Liver (tissue), 9 donors: Measurements from ENCODE around the gene VSX2. TPM values are rescaled to one million over a fixed set of nuclear protein-coding genes. Genes with fewer than 3 reads are reported as not detected.

Source experiments
- DNase-seq: peaks from one replicate; pipeline ENCODE4 v3.0.0-alpha.2; 2017; ENCODE audit warnings: low spot score
- H3K27ac ChIP-seq, 2 donors: one replicate each; pipeline ENCODE4 v1.7.0; 2013; ENCODE audit warnings: inconsistent platforms in 2 of 2, low read length in 2 of 2, control low read depth in 1 of 2, low read depth in 1 of 2, mild to moderate bottlenecking in 1 of 2
- H3K27me3 ChIP-seq, 4 donors: one replicate each; pipeline versions ENCODE4 v1.6.1 to v1.7.0; 2013; ENCODE audit warnings: low read length in 3 of 4, inconsistent platforms in 1 of 4, mild to moderate bottlenecking in 1 of 4, moderate library complexity in 1 of 4; ENCODE audit not compliant: control insufficient read depth in 4 of 4, insufficient read depth in 4 of 4
- H3K36me3 ChIP-seq, 4 donors: one replicate each; pipeline versions ENCODE4 v1.6.1 to v1.7.0; 2013; ENCODE audit warnings: low read length in 3 of 4, mild to moderate bottlenecking in 3 of 4, low read depth in 1 of 4, moderate library complexity in 1 of 4; ENCODE audit not compliant: control insufficient read depth in 4 of 4, insufficient read depth in 3 of 4
- H3K4me1 ChIP-seq, 4 donors: one replicate each; pipeline versions ENCODE4 v1.6.1 to v1.7.0; 2013; ENCODE audit warnings: low read length in 3 of 4, mild to moderate bottlenecking in 3 of 4, moderate library complexity in 1 of 4; ENCODE audit not compliant: control insufficient read depth in 4 of 4, insufficient read depth in 4 of 4
- H3K4me3 ChIP-seq, 3 donors: one replicate each; pipeline versions ENCODE4 v1.6.1 to v1.7.0; 2013; ENCODE audit warnings: low read length in 3 of 3, control low read depth in 1 of 3, low read depth in 1 of 3, mild to moderate bottlenecking in 1 of 3
- H3K9ac ChIP-seq, 2 donors: one replicate each; pipeline ENCODE4 v1.7.0; 2013; ENCODE audit warnings: low read length in 2 of 2, mild to moderate bottlenecking in 2 of 2, moderate library complexity in 2 of 2, control low read depth in 1 of 2, low read depth in 1 of 2
- H3K9me3 ChIP-seq, 4 donors: one replicate each; pipeline versions ENCODE4 v1.6.1 to v1.7.0; 2013; ENCODE audit warnings: low read length in 3 of 4; ENCODE audit not compliant: control insufficient read depth in 4 of 4
- EGR1 ChIP-seq, 2 donors: IDR thresholded peaks; 2 replicates each; pipeline ENCODE4 v1.6.1; 2016 to 2018; ENCODE audit warnings: antibody characterized with exemption in 2 of 2, low read depth in 2 of 2
- FOXA1 ChIP-seq: IDR thresholded peaks from 2 replicates; pipeline ENCODE4 v1.6.1; 2016; ENCODE audit warnings: antibody characterized with exemption
- FOXA2 ChIP-seq: IDR thresholded peaks from 2 replicates; pipeline ENCODE4 v1.6.1; 2016; ENCODE audit warnings: antibody characterized with exemption
- GABPA ChIP-seq, 2 donors: IDR thresholded peaks in 1 of 2; conservative IDR thresholded peaks in 1 of 2; 2 replicates each; pipeline ENCODE4 v1.6.1; 2016; ENCODE audit warnings: antibody characterized with exemption in 2 of 2, mild to moderate bottlenecking in 1 of 2, moderate library complexity in 1 of 2
- HNF4A ChIP-seq, 2 donors: conservative IDR thresholded peaks; 2 replicates each; pipeline ENCODE4 v1.6.1; 2016; ENCODE audit warnings: antibody characterized with exemption in 2 of 2, mild to moderate bottlenecking in 2 of 2
- HNF4G ChIP-seq: IDR thresholded peaks from 2 replicates; pipeline ENCODE4 v1.6.1; 2016; ENCODE audit warnings: antibody characterized with exemption
- JUND ChIP-seq, 2 donors: IDR thresholded peaks; 2 replicates each; pipeline ENCODE4 v1.6.1; 2016; ENCODE audit warnings: antibody characterized with exemption in 2 of 2
- NR2F2 ChIP-seq: IDR thresholded peaks from 2 replicates; pipeline ENCODE4 v1.6.1; 2016; ENCODE audit warnings: antibody characterized with exemption
- RAD21 ChIP-seq, 2 donors: IDR thresholded peaks; 2 replicates each; pipeline ENCODE4 v1.6.1; 2016; ENCODE audit warnings: antibody characterized with exemption in 2 of 2, mild to moderate bottlenecking in 2 of 2
- RXRA ChIP-seq, 2 donors: IDR thresholded peaks; 2 replicates each; pipeline ENCODE4 v1.6.1; 2017 to 2018; ENCODE audit warnings: antibody characterized with exemption in 2 of 2, mild to moderate bottlenecking in 1 of 2
- SP1 ChIP-seq: IDR thresholded peaks from 2 replicates; pipeline ENCODE4 v1.6.1; 2018; ENCODE audit warnings: antibody characterized with exemption, mild to moderate bottlenecking
- TAF1 ChIP-seq: conservative IDR thresholded peaks from 2 replicates; pipeline ENCODE4 v1.6.1; 2016; ENCODE audit warnings: antibody characterized with exemption, mild to moderate bottlenecking
- YY1 ChIP-seq: IDR thresholded peaks from 2 replicates; pipeline ENCODE4 v1.6.1; 2016; ENCODE audit warnings: antibody characterized with exemption, mild to moderate bottlenecking
- WGBS: extraction: QIAGEN DNeasy Blood & Tissue Kit; methylation state at CpG from one replicate; pipeline ENCODE4 v1.1.7; 2013; 5-methylcytosine and 5-hydroxymethylcytosine counted together
- polyA plus RNA-seq, 2 donors: library from polyadenylated mRNA; stranded (reverse) in 1 of 2; unstranded in 1 of 2; fragments of 200-250 nt in 1 of 2; fragments of >200 nt in 1 of 2; fragmentation: Nextera tagmentation in 1 of 2; extraction: Ambion mirVana in 1 of 2; gene quantifications; one replicate each; pipeline versions ENCODE4 v1.2.1 to v1.2.3, GENCODE V29; 2013 to 2015
- total RNA-seq, 2 donors: library from RNA; depleted of rRNA; stranded (reverse); fragments of >200 nt; gene quantifications; one replicate each; pipeline ENCODE4 v1.2.3, GENCODE V29; 2014
- TF ChIP-seq, protein P1 (sequence below): IDR thresholded peaks from 2 replicates; pipeline ENCODE4 v1.6.1; 2016; ENCODE audit warnings: antibody characterized with exemption, mild to moderate bottlenecking
- TF ChIP-seq, protein P2 (sequence below): IDR thresholded peaks from 2 replicates; pipeline ENCODE4 v1.6.1; 2016; ENCODE audit warnings: antibody characterized with exemption
- TF ChIP-seq, protein P3 (sequence below): IDR thresholded peaks from 2 replicates; pipeline ENCODE4 v1.6.1; 2016; ENCODE audit warnings: antibody characterized with exemption
- TF ChIP-seq, protein P4 (sequence below): fragments of 150-350 bp; IDR thresholded peaks from 2 replicates; pipeline ENCODE4 v1.5.1; 2017; ENCODE audit warnings: improper control_type of control experiment, low read depth, low read length; ENCODE audit not compliant: missing input control
- TF ChIP-seq, protein P5 (sequence below): IDR thresholded peaks from 2 replicates; pipeline ENCODE4 v1.6.1; 2016; ENCODE audit warnings: antibody characterized with exemption
- donor health status: healthy.
- donor health status: healthy.
- donor health status: healthy.
- donor health status: healthy.
- donor health status: healthy.

Gene VSX2
- total and polyA plus RNA-seq, 4 donors: not detected

DNA sequence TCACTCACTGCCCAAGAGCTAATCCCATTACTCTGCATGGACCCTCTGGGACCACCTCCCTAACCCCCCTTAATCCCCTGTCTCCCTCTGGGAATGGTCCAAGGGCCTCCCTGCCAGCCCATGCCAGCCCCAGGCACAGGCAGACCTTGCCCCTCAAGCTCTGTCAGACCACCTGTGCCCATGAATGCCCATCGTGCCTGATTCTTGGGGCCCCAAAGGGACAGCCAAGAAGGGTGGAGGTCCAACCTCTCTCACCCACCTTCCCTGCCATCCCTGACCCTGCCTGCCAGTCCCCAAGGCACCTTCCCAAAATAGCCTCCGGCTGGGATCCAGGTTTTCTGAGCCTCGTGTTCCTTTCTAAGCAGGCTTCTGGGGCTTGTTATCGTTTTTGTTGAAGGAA lies 20.8 kb upstream of the VSX2 start:
- H3K27me3 ChIP-seq: peaks cover 0 to 6% (median 1%) of the 10 kb centered on the region in 4 donors
- 68% methylated on average over 4 of the region's 4 CpGs for WGBS

DNA sequence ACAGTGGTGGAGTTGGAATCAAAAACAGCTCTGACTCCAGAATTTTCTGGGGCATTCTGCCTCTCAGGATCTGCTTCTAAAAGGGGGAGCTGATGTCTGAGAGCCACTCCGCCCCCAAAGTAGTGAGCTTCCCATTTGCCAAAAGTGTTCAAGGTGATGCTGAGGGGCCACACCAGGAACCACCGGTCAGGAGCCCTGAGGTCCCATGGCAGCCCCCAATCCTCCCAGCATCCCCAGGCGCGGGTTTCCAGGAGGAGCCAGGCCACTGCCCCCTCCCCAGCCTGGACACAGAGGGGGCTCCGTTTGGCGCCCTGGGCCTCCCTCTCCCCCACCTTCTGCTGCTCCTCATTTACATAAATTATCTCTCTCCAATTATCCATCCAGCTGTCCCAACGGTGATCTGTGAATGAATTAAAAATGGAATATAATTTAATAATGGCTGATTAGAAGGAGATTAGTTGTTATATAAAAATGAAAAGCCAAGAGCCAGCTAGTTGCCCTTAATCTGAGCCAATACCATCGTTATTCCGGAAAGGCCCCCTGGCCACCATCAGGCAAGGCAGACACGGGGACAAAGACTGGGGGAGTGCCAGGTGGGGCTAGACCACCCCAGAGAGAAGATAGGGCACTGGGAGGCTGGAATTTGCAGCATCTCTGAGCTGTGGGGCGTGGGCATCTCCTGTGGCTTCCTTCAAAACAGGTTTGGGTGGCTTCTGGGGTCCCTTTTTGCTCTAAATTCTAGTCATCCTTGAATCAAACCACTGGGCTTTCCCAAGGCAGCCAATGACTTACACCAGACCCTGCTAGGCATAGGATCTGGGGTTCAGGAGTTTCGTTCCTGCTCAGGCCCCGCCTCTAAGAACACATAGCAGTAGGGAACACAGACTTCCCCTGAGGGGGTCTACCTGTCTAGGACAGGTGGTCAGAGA lies 19.7 kb upstream of the VSX2 start:
- Histone ChIP-seq H3K9me3 (no peaks in the 10 kb centered on the region), H3K36me3 (no peaks in the 10 kb centered on the region), H3K9ac (no peak overlapping the region), H3K4me3 (no peak overlapping the region), H3K4me1 (peaks cover 2 to 6% (median 4%) of the 10 kb centered on the region in 4 donors), H3K27ac (no peak overlapping the region), H3K27me3 (peaks cover 0 to 6% (median 1%) of the 10 kb centered on the region in 4 donors)
- DNase-seq: no peak
- 72% methylated on average over 13 of the region's 13 CpGs for WGBS
- TF ChIP-seq, protein P1, sequence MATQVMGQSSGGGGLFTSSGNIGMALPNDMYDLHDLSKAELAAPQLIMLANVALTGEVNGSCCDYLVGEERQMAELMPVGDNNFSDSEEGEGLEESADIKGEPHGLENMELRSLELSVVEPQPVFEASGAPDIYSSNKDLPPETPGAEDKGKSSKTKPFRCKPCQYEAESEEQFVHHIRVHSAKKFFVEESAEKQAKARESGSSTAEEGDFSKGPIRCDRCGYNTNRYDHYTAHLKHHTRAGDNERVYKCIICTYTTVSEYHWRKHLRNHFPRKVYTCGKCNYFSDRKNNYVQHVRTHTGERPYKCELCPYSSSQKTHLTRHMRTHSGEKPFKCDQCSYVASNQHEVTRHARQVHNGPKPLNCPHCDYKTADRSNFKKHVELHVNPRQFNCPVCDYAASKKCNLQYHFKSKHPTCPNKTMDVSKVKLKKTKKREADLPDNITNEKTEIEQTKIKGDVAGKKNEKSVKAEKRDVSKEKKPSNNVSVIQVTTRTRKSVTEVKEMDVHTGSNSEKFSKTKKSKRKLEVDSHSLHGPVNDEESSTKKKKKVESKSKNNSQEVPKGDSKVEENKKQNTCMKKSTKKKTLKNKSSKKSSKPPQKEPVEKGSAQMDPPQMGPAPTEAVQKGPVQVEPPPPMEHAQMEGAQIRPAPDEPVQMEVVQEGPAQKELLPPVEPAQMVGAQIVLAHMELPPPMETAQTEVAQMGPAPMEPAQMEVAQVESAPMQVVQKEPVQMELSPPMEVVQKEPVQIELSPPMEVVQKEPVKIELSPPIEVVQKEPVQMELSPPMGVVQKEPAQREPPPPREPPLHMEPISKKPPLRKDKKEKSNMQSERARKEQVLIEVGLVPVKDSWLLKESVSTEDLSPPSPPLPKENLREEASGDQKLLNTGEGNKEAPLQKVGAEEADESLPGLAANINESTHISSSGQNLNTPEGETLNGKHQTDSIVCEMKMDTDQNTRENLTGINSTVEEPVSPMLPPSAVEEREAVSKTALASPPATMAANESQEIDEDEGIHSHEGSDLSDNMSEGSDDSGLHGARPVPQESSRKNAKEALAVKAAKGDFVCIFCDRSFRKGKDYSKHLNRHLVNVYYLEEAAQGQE: no peak
- TF ChIP-seq GABPA (IDR thresholded peaks at IDR 0.05 in 1 of 2, conservative IDR thresholded peaks at IDR 0.05 in 1 of 2): no peak
- TF ChIP-seq, protein P2, sequence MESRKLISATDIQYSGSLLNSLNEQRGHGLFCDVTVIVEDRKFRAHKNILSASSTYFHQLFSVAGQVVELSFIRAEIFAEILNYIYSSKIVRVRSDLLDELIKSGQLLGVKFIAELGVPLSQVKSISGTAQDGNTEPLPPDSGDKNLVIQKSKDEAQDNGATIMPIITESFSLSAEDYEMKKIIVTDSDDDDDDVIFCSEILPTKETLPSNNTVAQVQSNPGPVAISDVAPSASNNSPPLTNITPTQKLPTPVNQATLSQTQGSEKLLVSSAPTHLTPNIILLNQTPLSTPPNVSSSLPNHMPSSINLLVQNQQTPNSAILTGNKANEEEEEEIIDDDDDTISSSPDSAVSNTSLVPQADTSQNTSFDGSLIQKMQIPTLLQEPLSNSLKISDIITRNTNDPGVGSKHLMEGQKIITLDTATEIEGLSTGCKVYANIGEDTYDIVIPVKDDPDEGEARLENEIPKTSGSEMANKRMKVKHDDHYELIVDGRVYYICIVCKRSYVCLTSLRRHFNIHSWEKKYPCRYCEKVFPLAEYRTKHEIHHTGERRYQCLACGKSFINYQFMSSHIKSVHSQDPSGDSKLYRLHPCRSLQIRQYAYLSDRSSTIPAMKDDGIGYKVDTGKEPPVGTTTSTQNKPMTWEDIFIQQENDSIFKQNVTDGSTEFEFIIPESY: no peak
- no peak for TF ChIP-seq SP1
- TF ChIP-seq, protein P3, sequence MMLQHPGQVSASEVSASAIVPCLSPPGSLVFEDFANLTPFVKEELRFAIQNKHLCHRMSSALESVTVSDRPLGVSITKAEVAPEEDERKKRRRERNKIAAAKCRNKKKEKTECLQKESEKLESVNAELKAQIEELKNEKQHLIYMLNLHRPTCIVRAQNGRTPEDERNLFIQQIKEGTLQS: no peak
- TF ChIP-seq, protein P4, sequence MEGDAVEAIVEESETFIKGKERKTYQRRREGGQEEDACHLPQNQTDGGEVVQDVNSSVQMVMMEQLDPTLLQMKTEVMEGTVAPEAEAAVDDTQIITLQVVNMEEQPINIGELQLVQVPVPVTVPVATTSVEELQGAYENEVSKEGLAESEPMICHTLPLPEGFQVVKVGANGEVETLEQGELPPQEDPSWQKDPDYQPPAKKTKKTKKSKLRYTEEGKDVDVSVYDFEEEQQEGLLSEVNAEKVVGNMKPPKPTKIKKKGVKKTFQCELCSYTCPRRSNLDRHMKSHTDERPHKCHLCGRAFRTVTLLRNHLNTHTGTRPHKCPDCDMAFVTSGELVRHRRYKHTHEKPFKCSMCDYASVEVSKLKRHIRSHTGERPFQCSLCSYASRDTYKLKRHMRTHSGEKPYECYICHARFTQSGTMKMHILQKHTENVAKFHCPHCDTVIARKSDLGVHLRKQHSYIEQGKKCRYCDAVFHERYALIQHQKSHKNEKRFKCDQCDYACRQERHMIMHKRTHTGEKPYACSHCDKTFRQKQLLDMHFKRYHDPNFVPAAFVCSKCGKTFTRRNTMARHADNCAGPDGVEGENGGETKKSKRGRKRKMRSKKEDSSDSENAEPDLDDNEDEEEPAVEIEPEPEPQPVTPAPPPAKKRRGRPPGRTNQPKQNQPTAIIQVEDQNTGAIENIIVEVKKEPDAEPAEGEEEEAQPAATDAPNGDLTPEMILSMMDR: no peak
- TF ChIP-seq EGR1 (IDR thresholded peaks at IDR 0.05; ENCODE audit: low read depth in 2 of 2): no peak

More for the DNA sequence above, 20.8 kb upstream of the VSX2 start:
- Histone ChIP-seq H3K36me3 (no peaks in the 10 kb centered on the region), H3K4me3 (no peak overlapping the region), H3K9me3 (no peaks in the 10 kb centered on the region), H3K27ac (no peak overlapping the region), H3K9ac (no peak overlapping the region), H3K4me1 (peaks cover 2 to 6% (median 4%) of the 10 kb centered on the region in 4 donors)
- DNase-seq: no peak
- no peak for TF ChIP-seq HNF4G
- no peak for TF ChIP-seq TAF1
- TF ChIP-seq NR2F2: no peak
- TF ChIP-seq, protein P5, sequence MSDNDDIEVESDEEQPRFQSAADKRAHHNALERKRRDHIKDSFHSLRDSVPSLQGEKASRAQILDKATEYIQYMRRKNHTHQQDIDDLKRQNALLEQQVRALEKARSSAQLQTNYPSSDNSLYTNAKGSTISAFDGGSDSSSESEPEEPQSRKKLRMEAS: no peak
- TF ChIP-seq GABPA (IDR thresholded peaks at IDR 0.05 in 1 of 2, conservative IDR thresholded peaks at IDR 0.05 in 1 of 2): no peak
- TF ChIP-seq YY1: no peak
- TF ChIP-seq RAD21 (IDR thresholded peaks at IDR 0.05): no peak
- TF ChIP-seq HNF4A (conservative IDR thresholded peaks at IDR 0.05): no peak
- no peak for TF ChIP-seq FOXA1
- TF ChIP-seq SP1: no peak
- TF ChIP-seq, protein P3: no peak
- TF ChIP-seq FOXA2: no peak
- no peak for TF ChIP-seq RXRA (IDR thresholded peaks at IDR 0.05)
- TF ChIP-seq, protein P4: no peak
- no peak for TF ChIP-seq JUND (IDR thresholded peaks at IDR 0.05)
- TF ChIP-seq EGR1 (IDR thresholded peaks at IDR 0.05; ENCODE audit: low read depth in 2 of 2): no peak
- TF ChIP-seq, protein P2: no peak
